Right lobe of liver (tissue), 4 donors: Measurements from ENCODE around the gene CLMN.

Experiments
- CTCF ChIP-seq, 4 donors: fragments of 200-600 bp in 3 of 4; fragments of 450-650 bp in 1 of 4; IDR thresholded peaks; one replicate each; pipeline versions ENCODE4 v1.5.1 to v1.8.0; 2016 to 2022; ENCODE audit warnings: antibody characterized with exemption in 4 of 4, mild to moderate bottlenecking in 2 of 4
- POLR2A ChIP-seq: fragments of 450-650 bp; IDR thresholded peaks from one replicate; pipeline ENCODE4 v1.6.1; 2017; ENCODE audit warnings: antibody characterized with exemption, mild to moderate bottlenecking
- donor health status: DM: no; HTN: no; CAD: no.
- donor health status: DM: no; HTN: no; CAD: no.
- donor health status: DM: no; HTN: yes; CAD: no.

GRCh38 chr14:95262511-95262891 is 57.2 kb downstream of the CLMN start:
- TF ChIP-seq CTCF (IDR thresholded peaks at IDR 0.05) = no peak
- TF ChIP-seq POLR2A = no peak
